Measurements from ENCODE around the gene REXO1. TPM values are rescaled to one million over a fixed set of nuclear protein-coding genes. Genes with fewer than 3 reads are reported as not detected.

REXO1 gene
- total and polyA plus RNA-seq, 2 experiments from 2014 or later = 20.2 to 90.1 TPM

GRCh38 chr19:1773184-1773583 is 75.1 kb downstream of the REXO1 start (continued):
- TF ChIP-seq REST (IDR thresholded peaks at IDR 0.05; ENCODE audit: unreplicated experiment) (no peak), NANOG (IDR thresholded peaks at IDR 0.05; ENCODE audit: borderline replicate concordance) (no peak), ETS1 (IDR thresholded peaks at IDR 0.05) (no peak)

GRCh38 chr19:1770866-1771576 is 77.3 kb downstream of the REXO1 start:
- Histone ChIP-seq H3K36me3 (ENCODE audit: insufficient read depth) (no peaks in the 10 kb centered on the region), H3K79me2 (replicated peaks; ENCODE audit: insufficient read depth) (no peaks in the 10 kb centered on the region), H3K27ac (ENCODE audit: low read depth) (no peak overlapping the region), H3K27me3 (ENCODE audit: insufficient read depth) (peaks cover 96% of the 10 kb centered on the region), H3F3A (replicated peaks; ENCODE audit: low read depth) (no peaks in the 10 kb centered on the region; the same call in 1 of the 2 replicates), H3K4me3 (no peak overlapping the region), H3K9me2 (ENCODE audit: insufficient read depth) (no peaks in the 10 kb centered on the region), H2AFZ (no peak overlapping the region), H4K20me1 (replicated peaks; ENCODE audit: insufficient read depth) (no peaks in the 10 kb centered on the region), H3K4me2 (no peak overlapping the region), H3K4me1 (ENCODE audit: insufficient read depth) (peaks cover 14% of the 10 kb centered on the region)
- H3K4me3 Mint-ChIP-seq = no peak overlapping the region
- no peak overlapping the region for H3K27ac Mint-ChIP-seq
- H3K9me3 Mint-ChIP-seq = peaks cover 33% of the 10 kb centered on the region
- DNase-seq (ENCODE audit: low spot score) = no peak
- peaks cover 78% of the 10 kb centered on the region for H3K27me3 Mint-ChIP-seq (ENCODE audit: insufficient read depth, low read depth, poor library complexity)
- no peak for ATAC-seq
- H3K36me3 Mint-ChIP-seq (ENCODE audit: low read depth) = no peaks in the 10 kb centered on the region
- 0 out of 3 replicates have a peak, but pooled peaks cover 2% of the 10 kb centered on the region for H3K4me1 Mint-ChIP-seq
- TF ChIP-seq EZH2phosphoT487 (IDR thresholded peaks at IDR 0.05; ENCODE audit: unreplicated experiment) = no peak
- no peak for TF ChIP-seq ZNF331 (CRISPR knock-in tag; IDR thresholded peaks at IDR 0.05; ENCODE audit: low read depth)
- TF ChIP-seq REST (IDR thresholded peaks at IDR 0.05; ENCODE audit: unreplicated experiment) = no peak
- TF ChIP-seq ZNF114 (CRISPR knock-in tag; IDR thresholded peaks at IDR 0.05) = no peak
- TF ChIP-seq ETS1 (IDR thresholded peaks at IDR 0.05) = no peak
- no peak for TF ChIP-seq NANOG (IDR thresholded peaks at IDR 0.05; ENCODE audit: borderline replicate concordance)
- TF ChIP-seq JUNB (IDR thresholded peaks at IDR 0.05; ENCODE audit: unreplicated experiment) = no peak
